ENCODE data around the gene KCMF1.

Gene KCMF1

DNA sequence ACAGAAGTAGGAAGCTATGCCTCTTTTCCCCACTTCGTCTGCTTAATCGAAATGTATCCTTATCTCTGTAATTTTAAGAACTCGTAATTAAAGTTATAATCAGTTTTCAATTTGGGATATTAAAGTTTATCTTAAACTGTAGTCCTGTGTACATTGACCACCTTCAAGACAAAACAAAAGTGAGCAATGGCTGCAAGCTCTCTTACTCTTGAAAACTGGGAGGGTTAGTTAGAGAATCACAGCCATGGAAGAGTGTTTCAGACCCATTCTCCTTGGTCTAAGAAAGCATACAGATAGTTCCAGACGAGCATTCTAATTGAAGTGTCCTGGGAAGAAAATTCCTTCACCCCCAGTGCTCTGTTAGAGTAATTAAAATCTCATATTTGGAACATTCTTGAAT is 2.0 kb downstream of the KCMF1 start:
- CTCF ChIA-PET = interaction anchor here (1.2 to 4.4 kb wide), 3 partner anchors 12 to 47 kb away, joined by 3 to 23 read pairs (median 19); no protein-coding TSS in a partner anchor
- H3K4me1 Mint-ChIP-seq = peaks cover 55% of the 10 kb centered on the region
- no peaks in the 10 kb centered on the region for H3K9me3 Mint-ChIP-seq
- H3K27ac Mint-ChIP-seq = peak overlapping the region; percentile 89
- no peak for DNase-seq
- peaks cover 37% of the 10 kb centered on the region for H3K36me3 Mint-ChIP-seq
- no peaks in the 10 kb centered on the region for H3K27me3 Mint-ChIP-seq
- peak overlapping the region; percentile 84 for H3K4me3 Mint-ChIP-seq

DNA sequence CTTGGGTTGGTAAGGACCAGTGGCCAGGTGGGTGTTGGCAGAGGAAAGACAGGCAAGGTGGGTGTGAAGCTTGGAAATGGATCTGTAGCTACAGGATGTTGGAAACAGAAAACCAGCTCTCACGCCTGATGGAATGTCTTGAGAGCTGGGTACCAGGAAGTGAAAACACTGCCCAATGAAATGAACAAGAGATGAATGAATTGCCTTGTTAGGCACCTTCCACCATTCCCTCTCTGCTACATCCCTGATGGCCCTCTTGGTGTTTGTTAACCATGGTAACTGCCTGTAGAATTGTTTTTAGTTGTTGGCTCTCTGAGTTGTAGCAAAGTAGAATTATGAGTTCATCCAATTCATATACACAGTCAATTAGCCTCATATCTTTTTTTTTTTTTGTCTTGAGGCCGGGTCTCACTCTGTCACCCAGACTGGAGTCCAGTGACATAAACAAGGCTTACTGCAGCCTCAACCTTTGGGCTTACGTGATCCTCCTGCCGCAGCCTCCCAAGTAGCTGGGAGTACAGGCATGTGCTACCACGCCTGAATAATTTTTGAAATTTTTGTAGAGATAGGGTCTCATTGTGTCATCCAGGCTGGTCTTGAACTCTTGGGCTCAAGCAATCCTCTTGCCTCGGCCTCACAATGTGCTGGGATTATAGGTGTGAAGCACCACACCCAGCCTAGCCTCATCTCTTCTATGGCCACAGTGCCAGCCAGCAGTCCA is 9.5 kb downstream of the KCMF1 start:
- H3K9me3 Mint-ChIP-seq = no peaks in the 10 kb centered on the region
- no peak overlapping the region for H3K4me3 Mint-ChIP-seq
- H3K27ac Mint-ChIP-seq = no peak overlapping the region
- DNase-seq = no peak
- CTCF ChIA-PET = no interaction called here
- H3K36me3 Mint-ChIP-seq = peaks cover 24% of the 10 kb centered on the region
- H3K4me1 Mint-ChIP-seq = peaks cover 47% of the 10 kb centered on the region
- no peaks in the 10 kb centered on the region for H3K27me3 Mint-ChIP-seq

DNA sequence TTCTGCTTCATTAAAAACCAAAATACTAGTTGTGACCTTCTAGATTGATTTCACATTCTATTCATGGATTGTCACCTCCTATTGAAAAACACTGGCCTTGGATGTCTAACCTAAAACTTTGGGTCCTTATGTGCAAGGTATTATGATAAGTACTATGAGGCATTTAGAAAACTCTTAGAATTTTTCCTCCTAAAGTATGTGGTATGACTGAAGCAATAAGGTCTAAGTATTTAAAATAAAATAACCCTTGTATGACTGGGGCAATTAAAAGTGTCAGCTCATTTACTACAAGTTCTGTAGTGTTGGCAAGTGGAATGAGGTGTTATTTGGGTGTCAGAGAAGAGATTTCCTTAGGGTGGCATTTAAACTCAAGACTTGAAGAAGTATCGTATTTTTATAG is 15.1 kb downstream of the KCMF1 start:
- no peaks in the 10 kb centered on the region for H3K27me3 Mint-ChIP-seq
- no peak for DNase-seq
- CTCF ChIA-PET = interaction anchor here (0.6 kb wide), 1 partner anchor 32 kb away, joined by 3 read pairs; no protein-coding TSS in a partner anchor
- H3K4me3 Mint-ChIP-seq = no peak overlapping the region
- H3K27ac Mint-ChIP-seq = no peak overlapping the region
- H3K4me1 Mint-ChIP-seq = peaks cover 37% of the 10 kb centered on the region
- H3K36me3 Mint-ChIP-seq = peaks cover 17% of the 10 kb centered on the region
- no peaks in the 10 kb centered on the region for H3K9me3 Mint-ChIP-seq

DNA sequence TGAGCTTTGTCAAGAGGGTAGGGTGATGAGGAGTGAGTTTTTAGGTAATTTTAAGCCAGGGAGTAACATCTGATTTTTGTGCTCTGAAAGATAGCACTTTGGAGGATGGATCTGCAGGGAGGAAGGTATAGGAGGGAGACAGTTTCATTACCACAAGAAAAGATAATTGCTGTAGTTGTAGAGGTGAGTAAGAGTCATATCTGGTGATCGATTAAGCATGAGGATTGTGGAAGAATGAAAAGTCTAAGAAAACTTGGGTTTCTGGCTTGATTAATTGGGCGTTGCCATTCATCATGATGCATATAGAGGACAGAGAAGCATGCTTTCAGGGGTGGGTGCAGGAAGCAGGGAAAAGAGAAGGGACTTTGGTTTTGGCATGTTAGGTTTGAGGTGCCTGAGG is 18.5 kb downstream of the KCMF1 start:
- no peaks in the 10 kb centered on the region for H3K27me3 Mint-ChIP-seq
- CTCF ChIA-PET = no interaction called here
- H3K36me3 Mint-ChIP-seq = peaks cover 15% of the 10 kb centered on the region
- peaks cover 26% of the 10 kb centered on the region for H3K4me1 Mint-ChIP-seq
- no peak overlapping the region for H3K4me3 Mint-ChIP-seq
- no peak for DNase-seq
- no peaks in the 10 kb centered on the region for H3K9me3 Mint-ChIP-seq
- no peak overlapping the region for H3K27ac Mint-ChIP-seq

DNA sequence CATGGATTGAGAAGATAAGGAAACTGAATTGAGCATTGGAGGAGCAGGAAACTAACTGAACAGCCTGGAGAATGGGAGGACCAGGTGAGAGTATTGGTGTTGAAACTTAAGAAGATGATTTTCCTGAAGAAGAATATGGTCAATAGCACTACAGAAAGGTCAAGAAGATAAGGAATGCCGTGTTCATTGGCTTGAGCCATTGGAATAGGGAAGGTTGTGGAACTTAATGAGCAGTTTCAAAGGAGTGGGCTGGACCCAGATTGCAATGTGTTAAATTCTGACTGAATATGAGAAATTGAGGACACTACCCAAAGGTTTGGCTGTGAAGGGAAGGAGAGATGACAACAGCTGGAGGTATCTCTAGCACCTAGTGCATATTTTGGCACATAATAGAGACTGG is 19.0 kb downstream of the KCMF1 start:
- H3K9me3 Mint-ChIP-seq = no peaks in the 10 kb centered on the region
- H3K27ac Mint-ChIP-seq = no peak overlapping the region
- H3K4me1 Mint-ChIP-seq = peaks cover 25% of the 10 kb centered on the region
- H3K27me3 Mint-ChIP-seq = no peaks in the 10 kb centered on the region
- DNase-seq = no peak
- CTCF ChIA-PET = no interaction called here
- H3K36me3 Mint-ChIP-seq = peaks cover 15% of the 10 kb centered on the region
- H3K4me3 Mint-ChIP-seq = no peak overlapping the region

DNA sequence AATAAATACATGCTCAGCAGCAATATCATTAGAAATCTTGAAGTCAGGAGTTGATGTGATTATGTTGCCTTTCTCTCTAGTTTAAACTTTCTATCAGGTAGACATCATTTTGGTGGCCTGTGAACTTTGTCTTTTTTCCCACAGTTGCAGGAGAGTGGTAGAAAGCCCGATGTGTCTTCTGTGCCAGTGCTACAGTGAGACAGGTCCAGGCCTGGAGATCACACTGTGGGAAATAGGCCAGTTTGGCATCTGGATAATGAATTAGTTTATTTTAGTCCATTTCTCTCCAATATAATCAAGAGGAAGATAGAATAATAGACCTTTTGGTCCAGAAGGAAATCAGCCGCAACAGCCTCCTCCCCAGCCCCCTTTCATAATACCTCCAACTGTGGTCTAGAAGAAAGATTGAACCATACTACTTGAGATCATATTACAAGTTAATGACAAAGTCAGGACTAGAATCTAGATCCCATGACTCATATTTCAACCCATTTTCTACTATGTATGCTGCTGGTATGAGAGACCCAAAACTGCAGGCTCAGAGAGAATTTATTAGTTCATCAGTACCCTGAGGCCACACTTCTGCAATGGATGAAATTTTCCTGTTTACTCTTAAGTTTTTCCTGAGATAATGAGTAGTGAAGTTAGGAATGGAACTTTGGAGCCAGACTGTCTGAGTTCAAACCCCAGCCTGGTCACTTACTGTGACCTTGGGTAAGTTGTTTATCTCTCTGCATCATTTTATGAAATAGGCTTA is 20.6 kb downstream of the KCMF1 start:
- peaks cover 10% of the 10 kb centered on the region for H3K36me3 Mint-ChIP-seq
- H3K27me3 Mint-ChIP-seq = no peaks in the 10 kb centered on the region
- H3K4me1 Mint-ChIP-seq = peaks cover 31% of the 10 kb centered on the region
- H3K4me3 Mint-ChIP-seq = no peak overlapping the region
- DNase-seq = no peak
- no peak overlapping the region for H3K27ac Mint-ChIP-seq
- CTCF ChIA-PET = no interaction called here
- H3K9me3 Mint-ChIP-seq = no peaks in the 10 kb centered on the region

DNA sequence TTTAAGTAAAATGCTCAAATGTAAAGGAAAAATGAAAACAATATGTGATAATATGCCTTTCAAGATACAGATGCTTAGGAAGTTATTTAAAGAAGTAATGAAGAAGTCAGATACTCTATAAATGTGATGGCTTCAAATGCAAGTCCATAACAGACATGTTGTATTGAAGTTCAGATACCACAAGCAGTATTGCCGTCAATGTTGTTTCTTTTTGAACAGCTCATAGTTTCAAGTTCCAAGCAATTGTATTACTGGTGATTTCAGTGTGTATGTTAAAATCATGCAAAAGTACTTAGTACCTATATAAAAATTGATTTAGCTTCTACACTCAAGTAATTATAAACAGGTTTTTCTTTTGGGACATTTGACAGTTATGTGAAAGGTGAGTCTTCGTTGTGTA is 24.9 kb downstream of the KCMF1 start:
- DNase-seq = no peak
- Mint-ChIP-seq H3K4me3 (no peak overlapping the region), H3K27me3 (no peaks in the 10 kb centered on the region), H3K27ac (peak overlapping the region; percentile 0), H3K9me3 (no peaks in the 10 kb centered on the region), H3K4me1 (peaks cover 38% of the 10 kb centered on the region), H3K36me3 (peaks cover 8% of the 10 kb centered on the region)
- CTCF ChIA-PET = interaction anchor here (1.2 kb wide), 1 partner anchor 19 kb away, joined by 4 read pairs; no protein-coding TSS in a partner anchor

DNA sequence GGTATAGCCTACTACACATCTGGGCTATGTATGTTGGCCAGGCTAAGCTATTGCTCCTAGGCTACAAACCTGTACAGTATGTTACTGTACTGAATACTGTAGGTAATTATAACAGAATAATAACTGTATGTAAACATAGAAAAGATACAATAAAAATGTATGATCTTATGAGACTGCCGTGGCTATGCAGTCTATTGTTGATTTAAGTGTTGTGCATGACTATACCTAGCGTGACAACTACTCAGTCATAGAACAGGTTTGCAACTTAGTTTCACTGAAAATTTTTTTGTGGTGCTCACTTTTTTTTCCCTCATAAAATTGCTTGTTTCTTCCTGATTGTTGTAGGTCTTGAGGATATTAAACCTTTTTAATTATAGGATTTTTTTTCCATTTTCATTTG is 25.9 kb downstream of the KCMF1 start:
- H3K27ac Mint-ChIP-seq = no peak overlapping the region
- no peak overlapping the region for H3K4me3 Mint-ChIP-seq
- H3K4me1 Mint-ChIP-seq = peaks cover 45% of the 10 kb centered on the region

DNA sequence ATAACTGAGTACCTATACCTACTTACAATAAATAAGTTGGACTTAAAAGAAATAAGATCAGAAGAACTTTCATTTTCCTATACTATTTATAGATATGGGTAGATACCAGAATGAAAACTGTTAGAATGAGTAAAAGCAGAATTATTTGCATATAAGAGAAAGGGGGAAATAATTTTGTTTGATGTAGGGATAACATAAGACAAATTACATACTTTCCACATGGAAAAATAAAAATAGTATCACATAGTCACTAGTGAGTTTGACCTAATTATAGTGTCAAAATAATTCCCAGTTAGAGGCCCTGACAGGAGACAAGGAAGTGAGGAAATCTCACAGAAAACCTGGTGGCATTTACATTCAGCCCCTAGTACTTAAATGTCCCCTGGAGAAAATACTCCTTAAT is 28.6 kb downstream of the KCMF1 start:
- Mint-ChIP-seq H3K27ac (peak overlapping the region; percentile 49), H3K27me3 (no peaks in the 10 kb centered on the region), H3K4me3 (no peak overlapping the region), H3K4me1 (peaks cover 54% of the 10 kb centered on the region), H3K36me3 (peaks cover 13% of the 10 kb centered on the region), H3K9me3 (peaks cover 2% of the 10 kb centered on the region)
- CTCF ChIA-PET = no interaction called here
- no peak for DNase-seq

More for the DNA sequence above, 25.9 kb downstream of the KCMF1 start:
- CTCF ChIA-PET = interaction anchor here (1.2 kb wide), 1 partner anchor 18 kb away, joined by 4 read pairs; no protein-coding TSS in a partner anchor
- peaks cover 5% of the 10 kb centered on the region for H3K36me3 Mint-ChIP-seq
- no peaks in the 10 kb centered on the region for H3K9me3 Mint-ChIP-seq
- H3K27me3 Mint-ChIP-seq = no peaks in the 10 kb centered on the region
- no peak for DNase-seq

DNA sequence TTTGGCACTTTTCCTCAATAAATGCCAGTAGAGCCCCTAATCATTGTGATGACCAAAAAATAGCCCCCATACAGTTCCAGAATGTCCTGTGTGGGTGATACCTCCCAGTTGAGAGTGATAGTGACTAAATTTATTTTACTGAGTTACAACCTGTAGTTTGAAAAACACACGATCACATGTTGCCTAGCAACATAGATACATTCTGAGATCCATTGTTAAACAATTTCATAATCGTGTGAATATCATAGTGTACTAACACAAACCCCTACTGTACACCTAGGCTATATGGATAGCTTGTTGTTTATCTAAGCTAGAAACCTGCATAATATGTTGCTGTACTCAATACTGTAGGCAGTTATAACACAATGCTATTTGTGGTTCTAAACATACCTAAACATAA is 30.6 kb downstream of the KCMF1 start:
- H3K4me3 Mint-ChIP-seq = no peak overlapping the region
- CTCF ChIA-PET = interaction anchor here (1.1 to 3.1 kb wide), 6 partner anchors 11 to 76 kb away, joined by 3 to 10 read pairs (median 3); no protein-coding TSS in a partner anchor

DNA sequence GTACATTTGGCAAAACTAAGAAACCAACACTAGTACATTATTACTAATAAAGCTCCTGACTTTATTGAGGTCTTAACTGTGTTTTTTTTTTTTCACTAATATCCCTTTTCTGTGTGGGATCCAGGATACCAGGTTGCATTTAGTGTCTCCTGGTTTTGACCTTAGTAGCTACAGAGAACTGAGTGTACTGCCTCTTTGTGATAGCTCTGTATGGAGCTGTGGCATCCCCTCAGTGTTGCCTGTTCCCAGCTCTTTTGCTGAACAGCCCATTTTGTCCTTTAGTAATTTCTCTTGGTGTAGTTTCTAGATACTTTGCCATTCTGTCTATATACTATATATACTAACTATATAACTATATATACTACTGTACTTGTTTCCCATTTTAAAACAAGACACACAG is 31.6 kb downstream of the KCMF1 start:
- CTCF ChIA-PET = interaction anchor here (1.2 to 3.1 kb wide), 5 partner anchors 10 to 76 kb away, joined by 3 to 10 read pairs (median 3); no protein-coding TSS in a partner anchor
- Mint-ChIP-seq H3K4me1 (peaks cover 50% of the 10 kb centered on the region), H3K27ac (no peak overlapping the region), H3K36me3 (peaks cover 24% of the 10 kb centered on the region), H3K27me3 (no peaks in the 10 kb centered on the region), H3K4me3 (no peak overlapping the region), H3K9me3 (peaks cover 4% of the 10 kb centered on the region)
- DNase-seq = no peak

More for the DNA sequence above, 30.6 kb downstream of the KCMF1 start:
- peaks cover 2% of the 10 kb centered on the region for H3K9me3 Mint-ChIP-seq
- H3K27ac Mint-ChIP-seq = peak overlapping the region; percentile 42
- peaks cover 19% of the 10 kb centered on the region for H3K36me3 Mint-ChIP-seq
- no peaks in the 10 kb centered on the region for H3K27me3 Mint-ChIP-seq
- DNase-seq = no peak
- peaks cover 48% of the 10 kb centered on the region for H3K4me1 Mint-ChIP-seq

DNA sequence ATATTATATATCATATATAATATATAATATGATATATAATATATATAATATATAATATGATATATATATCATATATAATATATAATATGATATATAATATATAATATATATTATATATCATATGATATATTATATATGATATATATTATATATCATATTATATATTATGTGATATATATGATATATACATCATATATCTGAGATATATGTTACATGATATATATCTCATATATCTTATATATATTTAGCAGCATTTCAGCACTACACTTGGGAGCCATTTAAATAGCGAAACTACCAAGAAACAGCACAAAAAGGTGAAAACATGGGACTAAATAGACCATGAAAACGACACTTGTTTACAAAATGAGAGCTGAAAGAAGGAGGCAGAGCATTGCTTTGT is 37.3 kb downstream of the KCMF1 start:
- no peaks in the 10 kb centered on the region for H3K27me3 Mint-ChIP-seq
- no peak overlapping the region for H3K27ac Mint-ChIP-seq
- H3K4me3 Mint-ChIP-seq = no peak overlapping the region
- CTCF ChIA-PET = no interaction called here
- peaks cover 47% of the 10 kb centered on the region for H3K36me3 Mint-ChIP-seq
- no peak for DNase-seq
- peaks cover 4% of the 10 kb centered on the region for H3K9me3 Mint-ChIP-seq
- peaks cover 63% of the 10 kb centered on the region for H3K4me1 Mint-ChIP-seq

DNA sequence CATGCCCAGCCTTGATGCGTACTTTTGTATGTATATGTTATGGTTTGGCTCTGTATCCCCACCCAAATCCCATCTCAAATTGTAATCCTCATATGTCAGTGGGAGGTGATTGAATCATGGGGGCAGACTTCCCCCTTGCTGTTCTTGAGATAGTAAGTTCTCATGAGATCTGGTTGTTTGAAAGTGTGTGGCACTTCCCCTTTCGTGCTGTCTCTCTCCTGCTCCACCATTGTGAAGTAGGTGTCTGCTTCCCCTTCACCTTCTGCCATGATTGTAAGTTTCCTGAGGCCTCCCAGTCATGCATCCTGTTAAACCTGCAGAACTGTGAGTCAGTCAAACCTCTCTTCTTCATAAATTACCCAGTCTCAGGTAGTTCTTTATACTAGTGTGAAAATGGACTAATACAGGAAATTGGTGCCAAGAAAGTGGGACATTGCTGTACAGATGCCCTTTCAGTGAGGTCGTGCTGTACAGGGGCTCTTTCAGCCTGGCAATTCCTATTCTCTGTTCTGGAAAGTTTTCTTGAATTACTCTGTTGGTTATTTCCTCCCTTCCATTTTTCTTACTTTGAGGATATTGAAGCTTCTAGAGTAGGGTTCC is 38.2 kb downstream of the KCMF1 start:
- Mint-ChIP-seq H3K27ac (peak overlapping the region; percentile 57), H3K4me1 (peaks cover 65% of the 10 kb centered on the region), H3K9me3 (peaks cover 4% of the 10 kb centered on the region), H3K4me3 (no peak overlapping the region), H3K36me3 (peaks cover 41% of the 10 kb centered on the region), H3K27me3 (no peaks in the 10 kb centered on the region)
- CTCF ChIA-PET = no interaction called here
- no peak for DNase-seq

DNA sequence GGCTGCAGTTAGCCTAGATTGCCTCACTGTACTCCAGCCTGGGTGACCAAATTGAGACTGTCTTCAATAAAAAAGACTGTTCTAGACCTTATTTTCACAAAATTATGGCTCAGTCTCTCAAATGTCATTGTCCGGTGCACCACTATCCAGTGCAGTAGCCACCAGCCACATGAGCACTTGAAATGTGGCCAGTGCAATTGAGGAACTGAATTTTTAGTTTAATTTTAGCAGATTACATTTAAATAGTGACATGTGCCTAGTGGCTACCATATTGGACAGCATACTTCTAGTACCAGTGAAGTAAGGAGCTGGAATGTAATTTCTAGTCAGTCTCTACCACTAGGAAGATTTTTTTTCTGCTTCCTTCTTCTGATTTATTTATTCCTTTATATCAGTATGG is 39.4 kb downstream of the KCMF1 start:
- DNase-seq = no peak
- Mint-ChIP-seq H3K36me3 (peaks cover 41% of the 10 kb centered on the region), H3K27ac (no peak overlapping the region), H3K4me3 (no peak overlapping the region), H3K9me3 (peaks cover 2% of the 10 kb centered on the region), H3K4me1 (peaks cover 75% of the 10 kb centered on the region), H3K27me3 (no peaks in the 10 kb centered on the region)
- CTCF ChIA-PET = interaction anchor here (1.0 kb wide), 2 partner anchors 23 to 84 kb away, joined by 3 to 5 read pairs; no protein-coding TSS in a partner anchor
